HG03442 (cell line): Measurements from ENCODE around the gene ANGPTL3.
"Not testable (repeated sequence)": the region's sequence is repeated elsewhere in the genome, so short reads cannot be mapped to it uniquely, and the experiment has no call there.

Experiments used
- ATAC-seq: cut with Tn5 transposase; IDR thresholded peaks from one replicate; pipeline ENCODE4 v1.9.1; 2021; ENCODE audit warnings: mild to moderate bottlenecking, moderate library complexity; ENCODE audit not compliant: unreplicated experiment

The ANGPTL3 gene, protein sequence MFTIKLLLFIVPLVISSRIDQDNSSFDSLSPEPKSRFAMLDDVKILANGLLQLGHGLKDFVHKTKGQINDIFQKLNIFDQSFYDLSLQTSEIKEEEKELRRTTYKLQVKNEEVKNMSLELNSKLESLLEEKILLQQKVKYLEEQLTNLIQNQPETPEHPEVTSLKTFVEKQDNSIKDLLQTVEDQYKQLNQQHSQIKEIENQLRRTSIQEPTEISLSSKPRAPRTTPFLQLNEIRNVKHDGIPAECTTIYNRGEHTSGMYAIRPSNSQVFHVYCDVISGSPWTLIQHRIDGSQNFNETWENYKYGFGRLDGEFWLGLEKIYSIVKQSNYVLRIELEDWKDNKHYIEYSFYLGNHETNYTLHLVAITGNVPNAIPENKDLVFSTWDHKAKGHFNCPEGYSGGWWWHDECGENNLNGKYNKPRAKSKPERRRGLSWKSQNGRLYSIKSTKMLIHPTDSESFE

GRCh38 chr1:62597281-62597680, at the start of gene ANGPTL3:
ANGPTL3 (plus strand) TSS chr1:62597520; CDS start chr1:62597567, 47 bp downstream.
- no peak for ATAC-seq

GRCh38 chr1:62561306-62561705, 36.0 kb upstream of the ANGPTL3 start:
- ATAC-seq: no peak

DNA sequence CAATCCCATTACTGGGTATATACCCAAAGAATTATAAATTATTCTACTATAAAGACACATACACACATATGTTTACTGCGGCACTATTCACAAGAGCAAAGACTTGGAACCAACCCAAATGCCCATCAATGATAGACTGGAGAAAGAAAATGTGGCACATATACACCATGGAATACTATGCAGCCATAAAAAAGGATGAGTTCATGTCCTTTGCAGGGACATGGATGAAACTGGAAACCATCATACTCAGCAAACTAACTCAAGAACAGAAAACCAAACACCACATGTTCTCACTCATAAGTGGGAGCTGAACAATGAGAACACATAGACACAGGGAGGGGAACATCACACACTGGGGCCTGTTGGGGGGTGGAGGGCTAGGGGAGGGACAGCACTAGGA, 30.1 kb upstream of the ANGPTL3 start:
- not testable (repeated sequence) for ATAC-seq

DNA sequence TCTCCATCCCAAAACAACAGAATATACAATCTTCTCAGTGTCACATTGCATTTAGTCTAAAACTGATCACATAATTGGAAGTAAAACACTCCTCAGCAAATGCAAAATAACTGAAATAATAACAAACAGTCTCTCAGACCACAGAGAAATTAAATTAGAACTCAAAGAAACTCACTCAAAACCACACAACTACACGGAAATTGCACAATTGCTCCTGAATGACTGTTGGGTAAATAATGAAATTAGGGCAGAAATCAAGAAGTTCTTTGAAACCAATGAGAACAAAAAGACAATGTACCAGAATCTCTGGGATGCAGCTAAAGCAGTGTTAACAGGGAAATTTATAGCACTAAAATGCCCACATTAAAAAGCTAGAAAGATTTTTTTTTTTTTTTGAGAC, 29.4 kb upstream of the ANGPTL3 start:
- not testable (repeated sequence) for ATAC-seq

DNA sequence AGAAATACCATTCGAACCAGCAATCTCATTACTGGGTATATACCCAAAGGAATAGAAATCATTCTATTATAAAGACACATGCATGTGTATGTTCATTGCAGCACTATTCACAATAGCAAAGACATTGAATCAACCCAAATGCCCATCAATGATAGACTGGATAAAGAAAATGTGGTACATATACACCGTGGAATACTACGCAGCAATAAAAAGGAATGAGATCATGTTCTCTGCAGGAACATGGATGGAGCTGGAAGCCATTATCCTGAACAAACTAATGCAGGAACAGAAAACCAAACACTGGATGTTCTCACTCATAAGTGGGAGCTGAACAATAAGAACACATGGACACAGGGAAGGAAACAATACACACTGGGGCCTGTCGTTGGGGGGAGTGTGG, 25.8 kb upstream of the ANGPTL3 start:
- ATAC-seq: not testable (repeated sequence)

GRCh38 chr1:62572476-62572875, 24.8 kb upstream of the ANGPTL3 start:
- no peak for ATAC-seq

GRCh38 chr1:62573675-62574074, 23.6 kb upstream of the ANGPTL3 start:
- ATAC-seq: no peak

- ATAC-seq: no peak
Measured at GRCh38 chr1:62585469-62586155, 11.7 kb upstream of the ANGPTL3 start.

DNA sequence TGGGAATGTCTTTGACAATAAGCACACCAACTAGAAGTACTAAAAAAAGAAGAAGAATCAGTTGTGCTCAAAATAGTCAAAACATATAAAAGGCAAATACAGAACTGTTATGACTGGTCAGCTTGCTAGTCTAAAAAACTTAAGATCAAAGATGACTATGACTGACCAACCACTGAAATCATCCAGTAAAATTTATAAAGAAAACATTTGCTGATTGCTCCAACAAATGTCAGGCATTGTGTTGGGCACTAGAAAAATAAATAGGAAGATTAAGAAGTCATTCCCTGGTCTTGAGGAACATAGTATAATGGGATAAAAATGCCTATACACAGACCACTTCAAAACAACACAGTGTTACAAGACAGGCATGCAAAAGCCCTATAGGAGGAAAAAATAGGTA, 9.3 kb upstream of the ANGPTL3 start:
- no peak for ATAC-seq

GRCh38 chr1:62589321-62589720, 8.0 kb upstream of the ANGPTL3 start:
- ATAC-seq: no peak

DNA sequence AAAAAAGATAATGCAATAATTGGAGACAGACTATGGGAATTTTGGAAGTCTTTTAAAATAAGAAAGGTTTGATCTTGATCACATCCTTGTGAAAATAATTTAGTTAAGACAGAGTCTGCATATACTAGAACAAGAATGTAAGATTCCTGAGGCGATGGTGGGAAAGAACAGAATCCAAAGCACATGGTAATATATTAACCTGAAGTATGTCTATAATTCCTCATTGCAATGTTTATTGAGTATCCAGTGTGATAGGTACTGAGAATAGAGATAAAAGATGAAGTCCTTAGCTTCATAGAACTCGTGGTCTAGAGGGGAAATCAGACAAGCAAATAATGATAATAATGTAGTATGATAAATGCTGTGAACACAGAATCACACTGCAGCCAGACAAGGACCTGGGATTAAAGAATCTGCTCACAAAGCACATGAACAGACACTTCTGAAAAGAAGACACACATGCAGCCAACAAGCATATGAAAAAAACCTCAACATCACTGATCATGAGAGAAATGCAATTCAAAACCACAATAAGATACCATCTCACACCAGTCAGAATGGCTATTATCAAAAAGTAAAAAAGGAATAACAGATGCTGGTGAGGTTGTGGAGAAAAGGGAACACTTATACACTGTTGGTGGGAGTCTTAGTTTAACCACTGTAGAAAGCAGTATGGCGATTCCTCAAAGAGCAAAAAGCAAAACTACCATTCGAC, 6.9 kb upstream of the ANGPTL3 start:
- no peak for ATAC-seq

DNA sequence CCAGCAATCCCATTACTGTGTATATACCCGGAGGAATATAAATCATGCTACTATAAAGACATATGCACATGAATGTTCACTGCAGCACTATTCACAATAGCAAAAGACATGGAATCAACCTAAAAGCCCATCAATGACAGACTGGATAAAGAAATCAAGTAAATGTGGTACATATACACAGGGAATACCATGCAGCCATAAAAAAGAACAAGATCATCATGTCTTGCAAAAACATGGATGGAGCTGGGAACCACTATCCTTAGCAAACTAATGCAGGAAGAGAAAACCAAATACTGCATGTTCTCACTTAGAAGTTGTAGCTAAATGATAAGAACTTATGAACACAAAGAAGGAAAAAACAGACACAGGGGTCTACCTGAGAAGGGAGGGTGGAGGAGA, 6.4 kb upstream of the ANGPTL3 start:
- ATAC-seq: no peak

DNA sequence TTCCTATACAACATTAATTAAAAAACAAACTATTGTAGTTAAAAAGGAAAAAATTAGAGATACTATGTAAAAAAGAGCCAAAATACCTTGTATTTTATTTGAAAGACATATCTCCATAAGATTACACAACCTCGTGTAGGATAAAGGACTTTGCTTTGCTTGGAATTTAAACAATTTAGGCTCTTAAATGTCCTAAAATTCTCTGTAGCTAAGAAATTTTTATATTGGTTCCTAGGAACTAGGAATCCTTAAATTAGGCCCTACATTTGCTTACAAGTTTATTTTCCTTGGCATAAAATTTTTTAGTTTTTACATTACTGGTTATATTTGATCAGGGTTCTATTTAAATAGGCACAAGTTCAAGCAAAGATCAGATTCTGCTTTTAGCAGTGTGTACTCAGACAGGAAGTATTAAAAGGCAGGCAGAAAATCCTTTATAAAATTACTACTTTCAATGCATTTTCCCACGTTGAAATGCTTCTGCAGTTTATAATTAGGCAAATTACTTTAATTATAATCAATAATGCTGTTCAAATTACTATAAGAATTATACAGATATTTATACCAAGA, 3.4 kb upstream of the ANGPTL3 start:
- ATAC-seq: no peak

DNA sequence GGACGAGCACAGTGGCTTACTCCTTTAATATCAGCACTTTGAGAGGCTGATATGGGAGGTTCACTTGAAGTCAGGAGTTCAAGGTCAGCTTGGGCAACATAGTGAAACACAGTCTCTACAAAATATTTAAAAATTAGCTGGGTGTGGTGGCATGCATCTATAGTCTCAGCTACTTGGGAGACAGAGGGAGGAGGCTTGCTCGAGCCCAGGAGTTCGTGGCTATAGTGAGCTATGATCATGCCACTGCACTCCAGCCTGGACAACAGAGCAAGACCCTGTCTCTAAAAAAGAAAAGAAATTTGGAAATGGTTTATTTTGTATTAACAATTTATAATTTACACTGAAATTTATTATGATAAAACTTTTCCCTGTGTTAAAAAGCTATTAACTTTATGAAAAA, 1.7 kb upstream of the ANGPTL3 start:
- no peak for ATAC-seq

DNA sequence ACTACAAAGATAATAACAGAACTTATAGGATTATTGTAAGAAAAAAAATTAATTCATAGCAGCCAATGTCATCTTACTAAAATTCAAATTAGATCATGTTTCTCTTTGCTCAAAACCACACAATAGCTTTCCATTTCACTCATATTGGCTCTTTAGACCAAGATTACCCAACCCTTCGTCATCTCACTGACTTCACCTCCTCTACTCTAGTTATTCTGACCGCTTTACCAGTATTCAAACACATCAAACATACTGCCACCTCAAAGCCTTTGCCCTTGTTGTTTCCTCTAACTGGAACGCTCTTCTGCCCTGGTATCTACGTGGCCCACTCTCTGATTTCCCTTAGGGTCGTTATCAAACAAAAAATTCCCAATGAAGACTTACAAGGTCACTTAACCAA, 1.7 kb downstream of the ANGPTL3 start:
- ATAC-seq: no peak

- ATAC-seq: no peak
Measured at GRCh38 chr1:62601457-62601856, 4.1 kb downstream of the ANGPTL3 start.

DNA sequence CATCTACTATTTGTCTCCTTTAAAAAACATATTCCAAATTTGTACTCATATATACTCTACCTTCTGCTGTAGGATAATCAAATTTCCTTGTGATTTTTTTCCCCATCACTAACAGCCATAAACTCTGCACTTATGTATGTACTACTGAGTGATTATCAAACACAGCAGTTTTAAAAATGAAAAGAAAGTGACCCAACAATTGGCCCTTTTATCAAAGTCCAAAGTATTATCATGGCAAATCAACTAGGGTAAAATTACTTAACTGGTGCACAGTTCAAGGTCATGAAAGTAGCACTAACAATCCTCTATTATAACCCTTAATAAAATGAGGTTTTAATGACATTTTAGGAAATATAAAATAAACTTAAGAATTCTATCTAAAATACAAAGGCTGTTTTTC, 11.6 kb downstream of the ANGPTL3 start:
- ATAC-seq: no peak

DNA sequence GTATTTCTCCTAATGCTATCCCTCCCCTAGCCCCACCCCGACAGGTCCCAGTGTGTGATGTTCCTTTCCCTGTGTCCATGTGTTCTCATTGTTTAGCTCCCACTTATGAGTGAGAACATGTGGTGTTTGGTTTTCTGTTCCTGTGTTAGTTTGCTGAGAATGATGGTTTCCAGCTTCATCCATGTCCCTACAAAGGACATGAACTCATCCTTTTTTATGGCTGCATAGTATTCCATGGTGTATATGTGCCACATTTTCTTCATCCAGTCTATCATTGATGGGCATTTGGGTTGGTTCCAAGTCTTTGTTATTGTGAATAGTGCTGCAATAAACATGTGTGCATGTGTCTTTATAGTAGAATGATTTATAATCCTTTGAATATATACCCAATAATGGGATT, 13.3 kb downstream of the ANGPTL3 start:
- ATAC-seq: not testable (repeated sequence)

DNA sequence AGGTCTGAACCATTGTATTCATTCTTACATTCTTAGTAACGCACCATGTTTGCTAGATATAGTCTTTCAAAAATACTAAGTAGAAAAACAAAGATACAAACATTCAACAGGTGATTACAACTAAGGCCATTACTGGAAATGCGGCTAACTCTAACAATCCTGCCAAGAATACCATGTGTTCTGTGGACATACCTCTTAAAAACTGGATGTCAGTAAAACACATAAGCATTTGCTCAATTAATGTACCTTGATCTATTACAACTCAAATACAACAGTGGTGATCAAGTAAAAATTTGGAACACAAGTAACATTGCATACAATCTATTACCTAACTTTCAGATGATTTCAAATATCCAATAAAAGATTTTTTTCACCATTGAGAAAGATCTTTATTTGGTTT, 15.4 kb downstream of the ANGPTL3 start:
- no peak for ATAC-seq

- ATAC-seq: peak; percentile 86
Measured at GRCh38 chr1:62613325-62613727, 16.0 kb downstream of the ANGPTL3 start.

DNA sequence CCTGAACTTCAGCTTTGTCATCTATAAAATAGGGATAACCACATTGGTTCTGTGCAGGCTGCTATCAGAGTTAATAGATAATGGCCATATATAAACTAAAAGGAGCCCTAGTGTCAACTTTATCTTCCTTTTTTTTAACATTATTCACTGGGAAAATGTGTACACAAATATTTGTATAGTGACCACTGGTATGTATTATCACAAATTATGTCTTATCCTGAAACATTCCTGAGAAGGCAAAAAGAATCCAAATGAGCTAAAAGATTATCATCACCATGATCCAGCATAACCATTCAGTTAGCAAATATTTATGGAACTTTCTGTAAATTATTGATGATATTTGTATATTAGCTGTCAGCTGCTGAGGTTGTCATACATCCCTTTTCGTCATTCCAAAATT, 16.6 kb downstream of the ANGPTL3 start:
- ATAC-seq: no peak
